Thoracic aorta (tissue), 2 donors: ENCODE data around the gene FARS2. TPM values are rescaled to one million over a fixed set of nuclear protein-coding genes. Genes with fewer than 3 reads are reported as not detected.

Source experiments
- ATAC-seq: fragments of 150-250 bp; one replicate; pipeline ENCODE4 v1.8.0; 2017; ENCODE audit warnings: low read depth; ENCODE audit not compliant: insufficient number of reproducible peaks, low FRiP score
- DNase-seq: peaks from one replicate; pipeline ENCODE4 v3.0.0-alpha.2; 2020; ENCODE audit warnings: low spot score
- H3K27ac ChIP-seq, 2 donors: fragments of 200-600 bp; sonication (generic); 1 replicate in 1 of 2; 2 replicates in 1 of 2; pipeline ENCODE4 v1.5.1; 2016; ENCODE audit warnings: mild to moderate bottlenecking in 2 of 2, moderate library complexity in 2 of 2
- H3K27me3 ChIP-seq: fragments of 200-600 bp; sonication (generic); replicated peaks from 2 replicates; pipeline ENCODE4 v1.6.0; 2016; ENCODE audit warnings: mild to moderate bottlenecking; ENCODE audit not compliant: insufficient read depth
- H3K36me3 ChIP-seq: fragments of 200-600 bp; sonication (generic); one replicate; pipeline ENCODE4 v1.5.1; 2016
- H3K4me1 ChIP-seq, 2 donors: fragments of 200-600 bp; sonication (generic); 1 replicate in 1 of 2; 2 replicates in 1 of 2; pipeline versions ENCODE4 v1.5.1 to v1.6.0; 2016; ENCODE audit warnings: low read depth in 2 of 2, mild to moderate bottlenecking in 1 of 2; ENCODE audit not compliant: control insufficient read depth in 1 of 2
- H3K4me3 ChIP-seq: fragments of 200-600 bp; sonication (generic); 2 replicates; pipeline ENCODE4 v1.5.1; 2016; ENCODE audit warnings: mild to moderate bottlenecking
- H3K9me3 ChIP-seq: fragments of 200-600 bp; sonication (generic); 2 replicates; pipeline ENCODE4 v1.5.1; 2016
- CTCF ChIP-seq: fragments of 200-600 bp; sonication (generic); IDR thresholded peaks from one replicate; pipeline ENCODE4 v1.5.1; 2019; ENCODE audit warnings: antibody characterized with exemption
- total RNA-seq, 2 donors: library from RNA; depleted of rRNA; stranded (reverse); fragments of >200 nt; gene quantifications; one replicate each; pipeline versions ENCODE4 v1.1.0 to v1.2.3, GENCODE V29; 2016

FARS2 gene
- total RNA-seq, 2 donors from 2014 or later = 10.4 to 11.6 TPM

GRCh38 chr6:5623769-5624168 lies 362.5 kb downstream of the FARS2 start:
- no peak overlapping the region for H3K27ac ChIP-seq
- no peaks in the 10 kb centered on the region for H3K36me3 ChIP-seq
- H3K9me3 ChIP-seq = no peaks in the 10 kb centered on the region
- DNase-seq (no peak), ATAC-seq (no peak)
- H3K4me1 ChIP-seq = no peaks in the 10 kb centered on the region
- TF ChIP-seq CTCF = no peak
- no peaks in the 10 kb centered on the region for H3K27me3 ChIP-seq
- H3K4me3 ChIP-seq = no peak overlapping the region

- no peaks in the 10 kb centered on the region for H3K27me3 ChIP-seq
- no peaks in the 10 kb centered on the region for H3K9me3 ChIP-seq
- DNase-seq = no peak
- no peaks in the 10 kb centered on the region for H3K4me1 ChIP-seq
- no peak overlapping the region for H3K27ac ChIP-seq
- no peaks in the 10 kb centered on the region for H3K36me3 ChIP-seq
- no peak for ATAC-seq
- no peak for TF ChIP-seq CTCF
- no peak overlapping the region for H3K4me3 ChIP-seq
These were observed 362.9 kb downstream of the FARS2 start for GRCh38 chr6:5624256-5624655.

DNA sequence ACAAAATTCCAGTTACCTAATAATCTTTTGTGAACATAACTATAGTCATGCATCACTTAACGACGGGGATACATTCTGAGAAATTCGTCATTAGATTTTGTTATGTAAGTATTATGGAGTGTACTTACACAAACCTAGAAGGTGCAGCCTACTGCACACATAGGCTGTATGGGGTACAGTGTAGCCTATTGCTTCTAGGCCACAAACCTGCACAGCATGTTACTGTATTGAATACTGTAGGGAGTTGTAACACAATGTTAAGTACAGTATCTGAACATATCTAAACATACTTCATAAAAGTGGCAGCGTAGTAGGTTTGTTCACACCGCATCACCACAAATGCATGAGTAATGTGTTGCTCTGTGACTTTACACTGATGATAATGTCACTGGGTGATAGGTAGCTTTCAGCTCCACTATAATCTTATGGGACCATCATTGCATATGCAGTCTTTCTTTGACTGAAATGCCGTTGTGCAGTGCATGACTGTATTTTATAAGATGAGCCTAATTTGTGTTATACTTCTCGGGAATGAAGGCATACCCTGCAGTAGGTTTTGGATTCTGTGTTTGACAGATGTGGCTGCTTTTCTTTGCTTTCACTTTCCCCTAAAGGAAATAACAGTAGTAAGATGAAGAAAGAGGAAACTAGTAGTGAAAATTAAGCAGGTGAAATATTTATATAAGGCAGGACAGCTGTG lies 365.6 kb downstream of the FARS2 start:
- TF ChIP-seq CTCF = no peak
- Histone ChIP-seq H3K27ac (no peak overlapping the region), H3K4me1 (no peaks in the 10 kb centered on the region), H3K9me3 (no peaks in the 10 kb centered on the region), H3K4me3 (no peak overlapping the region), H3K36me3 (no peaks in the 10 kb centered on the region), H3K27me3 (no peaks in the 10 kb centered on the region)
- ATAC-seq = no peak
- no peak for DNase-seq

- ATAC-seq = no peak
- no peaks in the 10 kb centered on the region for H3K4me1 ChIP-seq
- no peak overlapping the region for H3K4me3 ChIP-seq
- H3K27me3 ChIP-seq = no peaks in the 10 kb centered on the region
- DNase-seq = no peak
- no peak overlapping the region for H3K27ac ChIP-seq
- no peak for TF ChIP-seq CTCF
- H3K36me3 ChIP-seq = no peaks in the 10 kb centered on the region
- H3K9me3 ChIP-seq = no peaks in the 10 kb centered on the region
These were observed 369.3 kb downstream of the FARS2 start for GRCh38 chr6:5630636-5631035.

GRCh38 chr6:5632348-5632935 lies 371.1 kb downstream of the FARS2 start:
- H3K36me3 ChIP-seq = no peaks in the 10 kb centered on the region

More at GRCh38 chr6:5632348-5632935, 371.1 kb downstream of the FARS2 start:
- Histone ChIP-seq H3K4me3 (no peak overlapping the region), H3K4me1 (no peaks in the 10 kb centered on the region), H3K27ac (no peak overlapping the region), H3K27me3 (no peaks in the 10 kb centered on the region), H3K9me3 (no peaks in the 10 kb centered on the region)
- no peak for TF ChIP-seq CTCF
- no peak for ATAC-seq
- no peak for DNase-seq
